ENCODE measurements around the gene HSPH1. TPM values are rescaled to one million over a fixed set of nuclear protein-coding genes. Genes with fewer than 3 reads are reported as not detected.
A peak's percentile ranks its signal among the peaks of the same experiment; 100 is the strongest.

Gene HSPH1
- total and polyA plus RNA-seq, 10 of the 15 experiments (the other 5 are each of a cell fraction or from before 2014, with no cell fraction given), result 40.2 to 159 (median 92.6) TPM

DNA sequence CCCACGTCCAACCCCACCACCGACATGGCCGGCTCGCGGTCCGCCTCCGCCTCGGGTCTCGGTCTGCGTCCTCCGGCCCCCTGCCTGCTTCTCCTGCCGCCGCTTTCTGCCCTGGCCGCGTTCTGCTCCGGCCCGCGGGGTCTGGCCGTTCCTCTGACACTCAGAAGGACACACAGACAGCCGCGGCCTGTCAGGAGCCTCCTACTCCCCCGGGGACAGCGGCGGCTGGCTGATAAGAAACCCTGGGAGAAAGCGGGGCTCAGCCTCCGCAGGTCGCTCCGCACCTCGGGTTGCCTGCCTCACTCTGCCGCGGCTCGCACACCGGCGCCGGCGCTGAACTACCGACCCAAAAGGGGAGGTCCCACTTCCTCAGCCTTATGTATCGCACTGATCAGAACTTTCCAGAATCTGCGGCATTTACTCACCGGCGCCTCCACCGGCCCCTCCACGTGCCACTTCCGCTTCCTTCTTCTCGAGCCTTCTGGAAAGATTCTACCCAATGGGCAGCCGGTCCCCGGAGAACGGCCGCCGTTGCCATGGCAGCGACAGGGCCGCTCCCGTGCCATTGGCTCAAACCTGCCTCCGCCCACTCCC is at the start of gene HSPH1 (continued):
- TF ChIP-seq BHLHE40 (IDR thresholded peaks at IDR 0.05; ENCODE audit: borderline replicate concordance in 1 of 2, low read depth in 2 of 2, low read length in 1 of 2) (peak; percentile 96 to 97), RB1 (IDR thresholded peaks at IDR 0.05; ENCODE audit: borderline replicate concordance) (0 out of 2 replicates have a peak, but pooled peaks have one; percentile 1), TCF3 (IDR thresholded peaks at IDR 0.05; ENCODE audit: borderline replicate concordance, insufficient read depth, low read depth, low read length) (peak; percentile 40; the same call in 1 of the 2 replicates), E4F1 (IDR thresholded peaks at IDR 0.05; ENCODE audit: borderline replicate concordance, partially characterized antibody) (peak; percentile 64), SUZ12 (IDR thresholded peaks at IDR 0.05; ENCODE audit: unreplicated experiment) (no peak), POLR2AphosphoS2 (IDR thresholded peaks at IDR 0.05; ENCODE audit: low read depth, low read length) (peak; percentile 35; the same call in 1 of the 2 replicates), EED (IDR thresholded peaks at IDR 0.05; ENCODE audit: low read depth) (no peak), TCF12 (IDR thresholded peaks at IDR 0.05; ENCODE audit: low read depth, low read length) (0 out of 2 replicates have a peak, but pooled peaks have one; percentile 39), NFYA (IDR thresholded peaks at IDR 0.05; ENCODE audit: borderline replicate concordance, low read depth, low read length) (no peak), POLR2AphosphoS5 (IDR thresholded peaks at IDR 0.05; ENCODE audit: low read length) (peak; percentile 85), GABPA (IDR thresholded peaks at IDR 0.05; ENCODE audit: low read depth) (peak; percentile 84), ATF3 (IDR thresholded peaks at IDR 0.05; ENCODE audit: borderline replicate concordance, extremely low read depth, low read depth, low read length) (no peak), RUNX3 (IDR thresholded peaks at IDR 0.05; ENCODE audit: low read length) (peak; percentile 25; the same call in 1 of the 2 replicates), NFXL1 (IDR thresholded peaks at IDR 0.05; ENCODE audit: borderline replicate concordance) (no peak), YBX1 (IDR thresholded peaks at IDR 0.05) (no peak), RBBP5 (conservative IDR thresholded peaks at IDR 0.05) (no peak), EP300 (IDR thresholded peaks at IDR 0.05; ENCODE audit: borderline replicate concordance in 1 of 2, control insufficient read depth in 1 of 2, low read depth in 2 of 2, low read length in 2 of 2) (peak in 1 of 2 experiments; percentile 85; a peak in 1 of 4 replicates), TAF1 (IDR thresholded peaks at IDR 0.05; ENCODE audit: borderline replicate concordance, low read depth, low read length) (peak; percentile 85; the same call in 1 of the 2 replicates)
- TF ChIP-seq, protein P1, sequence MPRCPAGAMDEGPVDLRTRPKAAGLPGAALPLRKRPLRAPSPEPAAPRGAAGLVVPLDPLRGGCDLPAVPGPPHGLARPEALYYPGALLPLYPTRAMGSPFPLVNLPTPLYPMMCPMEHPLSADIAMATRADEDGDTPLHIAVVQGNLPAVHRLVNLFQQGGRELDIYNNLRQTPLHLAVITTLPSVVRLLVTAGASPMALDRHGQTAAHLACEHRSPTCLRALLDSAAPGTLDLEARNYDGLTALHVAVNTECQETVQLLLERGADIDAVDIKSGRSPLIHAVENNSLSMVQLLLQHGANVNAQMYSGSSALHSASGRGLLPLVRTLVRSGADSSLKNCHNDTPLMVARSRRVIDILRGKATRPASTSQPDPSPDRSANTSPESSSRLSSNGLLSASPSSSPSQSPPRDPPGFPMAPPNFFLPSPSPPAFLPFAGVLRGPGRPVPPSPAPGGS (IDR thresholded peaks at IDR 0.05; ENCODE audit: borderline replicate concordance, insufficient read depth, low read depth, low read length, poor library complexity, severe bottlenecking), result no peak
- TF ChIP-seq, protein P2, sequence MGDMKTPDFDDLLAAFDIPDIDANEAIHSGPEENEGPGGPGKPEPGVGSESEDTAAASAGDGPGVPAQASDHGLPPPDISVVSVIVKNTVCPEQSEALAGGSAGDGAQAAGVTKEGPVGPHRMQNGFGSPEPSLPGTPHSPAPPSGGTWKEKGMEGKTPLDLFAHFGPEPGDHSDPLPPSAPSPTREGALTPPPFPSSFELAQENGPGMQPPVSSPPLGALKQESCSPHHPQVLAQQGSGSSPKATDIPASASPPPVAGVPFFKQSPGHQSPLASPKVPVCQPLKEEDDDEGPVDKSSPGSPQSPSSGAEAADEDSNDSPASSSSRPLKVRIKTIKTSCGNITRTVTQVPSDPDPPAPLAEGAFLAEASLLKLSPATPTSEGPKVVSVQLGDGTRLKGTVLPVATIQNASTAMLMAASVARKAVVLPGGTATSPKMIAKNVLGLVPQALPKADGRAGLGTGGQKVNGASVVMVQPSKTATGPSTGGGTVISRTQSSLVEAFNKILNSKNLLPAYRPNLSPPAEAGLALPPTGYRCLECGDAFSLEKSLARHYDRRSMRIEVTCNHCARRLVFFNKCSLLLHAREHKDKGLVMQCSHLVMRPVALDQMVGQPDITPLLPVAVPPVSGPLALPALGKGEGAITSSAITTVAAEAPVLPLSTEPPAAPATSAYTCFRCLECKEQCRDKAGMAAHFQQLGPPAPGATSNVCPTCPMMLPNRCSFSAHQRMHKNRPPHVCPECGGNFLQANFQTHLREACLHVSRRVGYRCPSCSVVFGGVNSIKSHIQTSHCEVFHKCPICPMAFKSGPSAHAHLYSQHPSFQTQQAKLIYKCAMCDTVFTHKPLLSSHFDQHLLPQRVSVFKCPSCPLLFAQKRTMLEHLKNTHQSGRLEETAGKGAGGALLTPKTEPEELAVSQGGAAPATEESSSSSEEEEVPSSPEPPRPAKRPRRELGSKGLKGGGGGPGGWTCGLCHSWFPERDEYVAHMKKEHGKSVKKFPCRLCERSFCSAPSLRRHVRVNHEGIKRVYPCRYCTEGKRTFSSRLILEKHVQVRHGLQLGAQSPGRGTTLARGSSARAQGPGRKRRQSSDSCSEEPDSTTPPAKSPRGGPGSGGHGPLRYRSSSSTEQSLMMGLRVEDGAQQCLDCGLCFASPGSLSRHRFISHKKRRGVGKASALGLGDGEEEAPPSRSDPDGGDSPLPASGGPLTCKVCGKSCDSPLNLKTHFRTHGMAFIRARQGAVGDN (IDR thresholded peaks at IDR 0.05), result no peak
